Gastrocnemius medialis (tissue), 4 donors: ENCODE measurements around the gene PSD. TPM values are rescaled to one million over a fixed set of nuclear protein-coding genes. Genes with fewer than 3 reads are reported as not detected.

Source experiments
- ATAC-seq, 2 donors: fragments of 150-250 bp; one replicate each; pipeline ENCODE4 v1.9.1; 2016
- DNase-seq, 2 donors: peaks; one replicate each; pipeline ENCODE4 v3.0.0-alpha.2; 2019
- H3K27ac ChIP-seq, 4 donors: fragments of 200-600 bp; sonication (generic); 1 replicate in 1 of 4; 2 replicates in 3 of 4; pipeline ENCODE4 v1.5.1; 2016 to 2018; ENCODE audit warnings: mild to moderate bottlenecking in 2 of 4, moderate library complexity in 1 of 4
- H3K27me3 ChIP-seq, 3 donors: fragments of 200-600 bp; sonication (generic) in 2 of 3; 1 replicate in 1 of 3; 2 replicates in 2 of 3; pipeline versions ENCODE4 v1.5.1 to v1.6.0; 2016 to 2019; ENCODE audit warnings: mild to moderate bottlenecking in 1 of 3, moderate library complexity in 1 of 3
- H3K36me3 ChIP-seq, 2 donors: fragments of 200-600 bp; sonication (generic) in 1 of 2; one replicate each; pipeline ENCODE4 v1.5.1; 2017 to 2018
- H3K4me1 ChIP-seq, 2 donors: fragments of 200-600 bp; sonication (generic) in 1 of 2; one replicate each; pipeline ENCODE4 v1.5.1; 2016 to 2017; ENCODE audit warnings: mild to moderate bottlenecking in 2 of 2
- H3K4me3 ChIP-seq, 4 donors: fragments of 200-600 bp; sonication (generic) in 3 of 4; 1 replicate in 1 of 4; 2 replicates in 3 of 4; pipeline ENCODE4 v1.5.1; 2016 to 2019; ENCODE audit warnings: mild to moderate bottlenecking in 2 of 4
- H3K9me3 ChIP-seq, 3 donors: fragments of 200-600 bp; sonication (generic) in 2 of 3; 1 replicate in 1 of 3; 2 replicates in 2 of 3; pipeline ENCODE4 v1.5.1; 2016 to 2019
- CTCF ChIP-seq, 5 experiments: fragments of 450-650 bp in 3 of 5; fragments of 200-600 bp in 2 of 5; sonication (generic) in 2 of 5; IDR thresholded peaks in 4 of 5; conservative IDR thresholded peaks in 1 of 5; 1 replicate in 4 of 5; 2 replicates in 1 of 5; pipeline ENCODE4 v1.5.1; 2016 to 2019; ENCODE audit warnings: antibody characterized with exemption in 5 of 5, mild to moderate bottlenecking in 3 of 5, moderate library complexity in 3 of 5
- POLR2A ChIP-seq, 2 donors: fragments of 450-650 bp; IDR thresholded peaks; one replicate each; pipeline ENCODE4 v1.6.1; 2017; ENCODE audit warnings: antibody characterized with exemption in 2 of 2, mild to moderate bottlenecking in 2 of 2, moderate library complexity in 2 of 2
- in situ Hi-C, 4 donors: fragments of 200-750 bp; cut with MboI; loops; one replicate each; pipeline versions ENCODE4 v1.15.0 to v1.8.0; 2017; ENCODE audit warnings: low sequenced_read_pairs in 4 of 4
- intact Hi-C: fragments of 100-400 bp; cut with DNase I; formaldehyde crosslinking; loops from one replicate; pipeline ENCODE4 v1.15.1; 2023; ENCODE audit warnings: low total_unique reads
- total RNA-seq, 4 donors: library from RNA; depleted of rRNA; stranded (reverse); fragments of >200 nt; gene quantifications; one replicate each; pipeline versions ENCODE4 v1.1.0 to v1.2.3, GENCODE V29; 2016

The PSD gene
- total RNA-seq, 4 donors from 2014 or later = 0.35 to 2.6 TPM; not detected in 2

- DNase-seq (no peak), ATAC-seq (no peak)
- H3K27ac ChIP-seq = no peak overlapping the region
- H3K4me1 ChIP-seq = peaks cover 6 to 12% of the 10 kb centered on the region in 2 donors
- H3K4me3 ChIP-seq = no peak overlapping the region
- intact Hi-C loops = loop anchor here (2.0 kb wide), 1 partner anchor 69 kb away; the partner anchor contains the start of genes ACTR1A and SUFU
- H3K27me3 ChIP-seq = peaks cover 6 to 11% (median 9%) of the 10 kb centered on the region in 3 donors
- no peaks in the 10 kb centered on the region for H3K36me3 ChIP-seq
- no peaks in the 10 kb centered on the region for H3K9me3 ChIP-seq
- TF ChIP-seq CTCF (IDR thresholded peaks at IDR 0.05 in 4 of 5, conservative IDR thresholded peaks at IDR 0.05 in 1 of 5) = no peak
- TF ChIP-seq POLR2A (IDR thresholded peaks at IDR 0.05) = no peak
- in situ Hi-C loops = no loop called here
Observed at GRCh38 chr10:102433619-102434046, 15.0 kb upstream of the PSD start.

- peaks cover 6 to 12% of the 10 kb centered on the region in 2 donors for H3K4me1 ChIP-seq
- no peaks in the 10 kb centered on the region for H3K9me3 ChIP-seq
- in situ Hi-C loops = no loop called here
- no peaks in the 10 kb centered on the region for H3K36me3 ChIP-seq
- H3K27ac ChIP-seq = peak within 1 kb of the TSS; percentile 78 to 91 (median 88)
- no peak for TF ChIP-seq CTCF (IDR thresholded peaks at IDR 0.05 in 4 of 5, conservative IDR thresholded peaks at IDR 0.05 in 1 of 5)
- peak; percentile 31 to 58 for TF ChIP-seq POLR2A (IDR thresholded peaks at IDR 0.05)
- peaks cover 6 to 11% (median 9%) of the 10 kb centered on the region in 3 donors for H3K27me3 ChIP-seq
- DNase-seq (peak; percentile 94 to 96), ATAC-seq (peak; percentile 96 to 97)
- peak within 1 kb of the TSS; percentile 72 to 100 (median 95) for H3K4me3 ChIP-seq
- intact Hi-C loops = loop anchor here (1.0 to 2.0 kb wide), 4 partner anchors 11 to 70 kb away; partner anchors contain the start of genes ACTR1A and SUFU
Observed at GRCh38 chr10:102432162-102432950, 13.8 kb upstream of the PSD start, which contains the start of gene CUEDC2. Gene CUEDC2, minus strand, starts transcription at chr10:102432574. Its CDS starts 7,386 bp downstream, at chr10:102425188.

GRCh38 chr10:102431452-102432124, 13.0 kb upstream of the PSD start:
- peak overlapping the region; percentile 72 to 100 (median 95) for H3K4me3 ChIP-seq
- H3K27ac ChIP-seq = peak overlapping the region; percentile 78 to 91 (median 88)
- intact Hi-C loops = loop anchor here (1.0 to 2.0 kb wide), 4 partner anchors 10 to 71 kb away; partner anchors contain the start of genes ACTR1A and SUFU
- no peaks in the 10 kb centered on the region for H3K36me3 ChIP-seq
- ATAC-seq = peak; percentile 4 to 17
- no peaks in the 10 kb centered on the region for H3K9me3 ChIP-seq
- no peak for DNase-seq
- peaks cover 6 to 11% (median 9%) of the 10 kb centered on the region in 3 donors for H3K27me3 ChIP-seq
- no peak for TF ChIP-seq POLR2A (IDR thresholded peaks at IDR 0.05)
- no peak for TF ChIP-seq CTCF (IDR thresholded peaks at IDR 0.05 in 4 of 5, conservative IDR thresholded peaks at IDR 0.05 in 1 of 5)
- H3K4me1 ChIP-seq = peaks cover 6 to 12% of the 10 kb centered on the region in 2 donors
- in situ Hi-C loops = no loop called here

GRCh38 chr10:102429468-102429867, 10.9 kb upstream of the PSD start:
- no peak for DNase-seq
- Histone ChIP-seq H3K4me3 (no peak overlapping the region), H3K27me3 (peaks cover 3 to 6% (median 6%) of the 10 kb centered on the region in 3 donors), H3K4me1 (peaks cover 6 to 12% of the 10 kb centered on the region in 2 donors), H3K36me3 (no peaks in the 10 kb centered on the region), H3K9me3 (no peaks in the 10 kb centered on the region), H3K27ac (no peak overlapping the region)
- TF ChIP-seq POLR2A (IDR thresholded peaks at IDR 0.05) = no peak
- TF ChIP-seq CTCF (IDR thresholded peaks at IDR 0.05 in 4 of 5, conservative IDR thresholded peaks at IDR 0.05 in 1 of 5) = no peak
- intact Hi-C loops = no loop called here
- in situ Hi-C loops = no loop called here
- no peak for ATAC-seq
